A549 (cell line): Measurements from ENCODE around the gene SEMA5B. TPM values are rescaled to one million over a fixed set of nuclear protein-coding genes. Genes with fewer than 3 reads are reported as not detected.

ENCODE experiments used
- ATAC-seq, 2 experiments: fragments of 200-7000 bp in 1 of 2; fragments of >200 bp in 1 of 2; cut with Nextera tagmentation in 1 of 2; cut with Tn5 transposase in 1 of 2; 3 replicates each; pipeline versions ENCODE4 v1.8.0 to v1.9.1; 2018 to 2020; ENCODE audit warnings: mild to moderate bottlenecking in 1 of 2, moderate library complexity in 1 of 2
- CTCF ChIA-PET: fragments of 300-600 bp; sonication (Branson Sonifier 250); formaldehyde crosslinking; extraction: SDS; loops from one replicate; lab custom pipeline; 2021; ENCODE audit warnings: antibody characterized with exemption, inconsistent platforms; lab: Yijun Ruan, JAX
- POLR2A ChIA-PET: fragments of 350-600 bp; formaldehyde crosslinking; extraction: SDS; loops from one replicate; lab custom pipeline; 2021; ENCODE audit warnings: antibody characterized with exemption, inconsistent platforms; lab: Yijun Ruan, JAX
- DNase-seq, 2 experiments: peaks; one replicate each; pipeline versions ENCODE4 v3.0.0 to v3.0.0-alpha.2; 2011 to 2016; ENCODE audit warnings: low read depth in 1 of 2, low spot score in 1 of 2
- FAIRE-seq: peaks from 2 replicates; lab custom pipeline; 2011; peaks lifted over from hg19 to GRCh38; lab: Jason Lieb, UNC
- H3K27ac ChIP-seq, 2 experiments: fragments of >200 bp; sonication (Bioruptor Twin); formaldehyde crosslinking; 3 replicates each; pipeline ENCODE4 v1.5.1; 2016 to 2017
- H3K4me1 ChIP-seq: fragments of >200 bp; sonication (Bioruptor Twin); formaldehyde crosslinking; 3 replicates; pipeline ENCODE4 v1.6.1; 2016
- H3K4me2 ChIP-seq: fragments of >200 bp; sonication (Bioruptor Twin); formaldehyde crosslinking; 3 replicates; pipeline ENCODE4 v1.6.1; 2016
- H3K4me3 ChIP-seq: fragments of >200 bp; sonication (Bioruptor Twin); formaldehyde crosslinking; 3 replicates; pipeline ENCODE4 v1.5.1; 2016
- H3K9me3 ChIP-seq: fragments of >200 bp; sonication (Bioruptor Twin); formaldehyde crosslinking; 3 replicates; pipeline ENCODE4 v1.6.1; 2016
- BHLHE40 ChIP-seq: IDR thresholded peaks from 2 replicates; pipeline ENCODE4 v1.6.1; 2012; ENCODE audit warnings: low read depth, low read length, inconsistent platforms
- CBX8 ChIP-seq: fragments of 200-600 bp; sonication (generic); IDR thresholded peaks from 2 replicates; pipeline ENCODE4 v1.6.1; 2016
- CHD4 ChIP-seq: fragments of 200-600 bp; sonication (generic); IDR thresholded peaks from 2 replicates; pipeline ENCODE4 v1.6.1; 2016; ENCODE audit warnings: antibody characterized with exemption, mild to moderate bottlenecking, borderline replicate concordance
- EHMT2 ChIP-seq: fragments of 200-600 bp; sonication (generic); IDR thresholded peaks from 2 replicates; pipeline ENCODE4 v1.6.1; 2016; ENCODE audit warnings: antibody characterized with exemption, low read depth, mild to moderate bottlenecking, moderate library complexity
- EP300 ChIP-seq, 2 experiments: fragments of >200 bp; sonication (Bioruptor Twin); formaldehyde crosslinking; IDR thresholded peaks; 2 replicates in 1 of 2; 3 replicates in 1 of 2; pipeline ENCODE4 v1.6.1; 2016 to 2017
- FOSL2 ChIP-seq, 2 experiments: fragments of 450-650 bp in 1 of 2; fragments of >200 bp in 1 of 2; sonication (Bioruptor Twin) in 1 of 2; formaldehyde crosslinking; IDR thresholded peaks; 2 replicates each; pipeline versions ENCODE4 v1.5.0 to v1.6.1; 2016 to 2020; ENCODE audit warnings: mild to moderate bottlenecking in 1 of 2, moderate library complexity in 1 of 2
- HDAC2 ChIP-seq: fragments of 200-600 bp; sonication (generic); IDR thresholded peaks from 2 replicates; pipeline ENCODE4 v1.6.1; 2016
- HOXB13 ChIP-seq: fragments of 250-450 bp; sonication (Bioruptor Pico); IDR thresholded peaks from 2 replicates; pipeline ENCODE4 v1.5.0; 2020; ENCODE audit warnings: low read depth, mild to moderate bottlenecking, moderate library complexity
- JUNB ChIP-seq: fragments of >200 bp; sonication (Bioruptor Twin); formaldehyde crosslinking; IDR thresholded peaks from 2 replicates; pipeline ENCODE4 v1.6.1; 2016
- MYC ChIP-seq: IDR thresholded peaks from 2 replicates; pipeline ENCODE4 v1.6.1; 2012; ENCODE audit warnings: mild to moderate bottlenecking, inconsistent platforms, low read length, improper control_type of control experiment, borderline replicate concordance
- NPAS2 ChIP-seq: fragments of 250-450 bp; sonication (Bioruptor Pico); IDR thresholded peaks from 2 replicates; pipeline ENCODE4 v1.8.0; 2022; ENCODE audit warnings: mild to moderate bottlenecking, moderate library complexity, borderline replicate concordance
- PHF8 ChIP-seq: fragments of 200-600 bp; sonication (generic); IDR thresholded peaks from 2 replicates; pipeline ENCODE4 v1.6.1; 2016; ENCODE audit warnings: low read depth, mild to moderate bottlenecking, antibody characterized with exemption, moderate library complexity, borderline replicate concordance
- POLR2A ChIP-seq: IDR thresholded peaks from 2 replicates; pipeline ENCODE4 v1.6.1; 2012; ENCODE audit warnings: mild to moderate bottlenecking, low read length
- POLR2AphosphoS2 ChIP-seq: conservative IDR thresholded peaks from 2 replicates; pipeline ENCODE4 v1.6.1; 2012; ENCODE audit warnings: low read length, improper control_type of control experiment, inconsistent platforms
- RAD21 ChIP-seq, 2 experiments: fragments of >200 bp in 1 of 2; sonication (Bioruptor Twin) in 1 of 2; formaldehyde crosslinking in 1 of 2; IDR thresholded peaks in 1 of 2; conservative IDR thresholded peaks in 1 of 2; 2 replicates in 1 of 2; 3 replicates in 1 of 2; pipeline ENCODE4 v1.6.1; 2012 to 2018; ENCODE audit warnings: inconsistent platforms in 1 of 2
- RCOR1 ChIP-seq: fragments of 150-350 bp; IDR thresholded peaks from 2 replicates; pipeline ENCODE4 v1.6.1; 2014; ENCODE audit warnings: antibody characterized with exemption, low read length, low read depth
- TFCP2L1 ChIP-seq: fragments of 250-450 bp; sonication (Bioruptor Pico); IDR thresholded peaks from 2 replicates; pipeline ENCODE4 v1.5.0; 2021; ENCODE audit warnings: mild to moderate bottlenecking
- TP53 ChIP-seq: fragments of 250-450 bp; sonication (Bioruptor Pico); IDR thresholded peaks from 2 replicates; pipeline ENCODE4 v1.5.0; 2021; ENCODE audit warnings: mild to moderate bottlenecking, moderate library complexity
- ZC3H11A ChIP-seq: fragments of 450-650 bp; IDR thresholded peaks from 2 replicates; pipeline ENCODE4 v1.6.1; 2014; ENCODE audit warnings: antibody characterized with exemption, mild to moderate bottlenecking
- ZFP36 ChIP-seq: fragments of 450-650 bp; IDR thresholded peaks from 2 replicates; pipeline ENCODE4 v1.6.1; 2014; ENCODE audit warnings: borderline replicate concordance; ENCODE audit not compliant: partially characterized antibody
- ZSCAN20 ChIP-seq: fragments of 250-450 bp; sonication (Bioruptor Pico); IDR thresholded peaks from 2 replicates; pipeline ENCODE4 v1.8.0; 2022; ENCODE audit warnings: mild to moderate bottlenecking, moderate library complexity
- WGBS: methylation state at CpG from one replicate; pipeline ENCODE4 v1.1.6; 2017; ENCODE audit errors: missing lambda C conversion rate; 5-methylcytosine and 5-hydroxymethylcytosine counted together
- polyA plus RNA-seq, 4 experiments: library from polyadenylated mRNA; depleted of rRNA in 3 of 4; stranded (reverse); fragments of >200 nt; fragmentation: RNase III in 1 of 4; extraction: RNeasy Plus Mini Kit Qiagen cat#74134 plus additional on column Dnase treatment in 1 of 4; gene quantifications; 2 replicates in 3 of 4; 3 replicates in 1 of 4; pipeline ENCODE4 v1.2.3, GENCODE V29; 2011 to 2017
- TF ChIP-seq, protein P1 (sequence below): fragments of 250-450 bp; sonication (Bioruptor Pico); IDR thresholded peaks from 2 replicates; pipeline ENCODE4 v1.5.0; 2021; ENCODE audit warnings: mild to moderate bottlenecking, moderate library complexity, borderline replicate concordance
- TF ChIP-seq, protein P2 (sequence below): IDR thresholded peaks from 2 replicates; pipeline ENCODE4 v1.6.1; 2012; ENCODE audit warnings: low read depth, borderline replicate concordance

Gene SEMA5B
- polyA plus RNA-seq, 2 of the 4 experiments (the other 2 are of a cell fraction): 0.03 TPM; not detected in 1

DNA sequence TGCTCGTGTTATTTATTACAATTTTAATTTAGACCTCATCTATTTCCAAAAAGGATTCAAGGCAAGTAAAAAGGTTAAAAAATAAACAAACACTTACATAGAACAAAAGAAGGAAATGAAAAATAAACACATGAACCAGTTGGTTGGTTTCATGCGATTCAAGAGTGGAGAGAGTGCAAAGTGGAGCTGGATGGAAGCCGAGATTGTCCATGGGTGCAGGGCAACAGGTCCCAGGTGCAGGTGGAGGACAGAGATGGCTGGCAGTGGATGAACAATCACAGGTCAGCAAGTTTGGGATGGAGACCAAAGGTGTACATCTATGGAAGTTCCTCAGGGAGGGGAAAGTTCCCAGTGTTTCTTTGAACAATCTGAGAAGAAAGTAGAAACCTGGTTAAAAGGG, 11.6 kb upstream of the SEMA5B start:
- POLR2A ChIA-PET: no interaction called here
- no peak for DNase-seq
- H3K9me3 ChIP-seq: no peaks in the 10 kb centered on the region
- TF ChIP-seq ZSCAN20 (no peak), JUNB (no peak), MYC (no peak), HOXB13 (CRISPR knock-in tag) (no peak), HDAC2 (no peak), FOSL2 (IDR thresholded peaks at IDR 0.05) (no peak), FOSL2 (CRISPR knock-in tag; IDR thresholded peaks at IDR 0.05) (no peak), PHF8 (no peak), TFCP2L1 (CRISPR knock-in tag) (no peak), CHD4 (no peak), NPAS2 (CRISPR knock-in tag) (no peak), TP53 (CRISPR knock-in tag) (no peak)
- TF ChIP-seq, protein P1, sequence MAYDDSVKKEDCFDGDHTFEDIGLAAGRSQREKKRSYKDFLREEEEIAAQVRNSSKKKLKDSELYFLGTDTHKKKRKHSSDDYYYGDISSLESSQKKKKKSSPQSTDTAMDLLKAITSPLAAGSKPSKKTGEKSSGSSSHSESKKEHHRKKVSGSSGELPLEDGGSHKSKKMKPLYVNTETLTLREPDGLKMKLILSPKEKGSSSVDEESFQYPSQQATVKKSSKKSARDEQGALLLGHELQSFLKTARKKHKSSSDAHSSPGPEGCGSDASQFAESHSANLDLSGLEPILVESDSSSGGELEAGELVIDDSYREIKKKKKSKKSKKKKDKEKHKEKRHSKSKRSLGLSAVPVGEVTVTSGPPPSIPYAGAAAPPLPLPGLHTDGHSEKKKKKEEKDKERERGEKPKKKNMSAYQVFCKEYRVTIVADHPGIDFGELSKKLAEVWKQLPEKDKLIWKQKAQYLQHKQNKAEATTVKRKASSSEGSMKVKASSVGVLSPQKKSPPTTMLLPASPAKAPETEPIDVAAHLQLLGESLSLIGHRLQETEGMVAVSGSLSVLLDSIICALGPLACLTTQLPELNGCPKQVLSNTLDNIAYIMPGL (CRISPR knock-in tag): no peak
- H3K4me2 ChIP-seq: no peak overlapping the region
- WGBS: 26% methylated on average over 3 of the region's 3 CpGs
- no peak for FAIRE-seq
- H3K27ac ChIP-seq: no peak overlapping the region
- no peaks in the 10 kb centered on the region for H3K4me1 ChIP-seq
- CTCF ChIA-PET: interaction anchor here (3.8 kb wide), 1 partner anchor 11 kb away, joined by 21 read pairs; the partner anchor contains the start of gene SEMA5B
- H3K4me3 ChIP-seq: no peak overlapping the region
- no peak for ATAC-seq

DNA sequence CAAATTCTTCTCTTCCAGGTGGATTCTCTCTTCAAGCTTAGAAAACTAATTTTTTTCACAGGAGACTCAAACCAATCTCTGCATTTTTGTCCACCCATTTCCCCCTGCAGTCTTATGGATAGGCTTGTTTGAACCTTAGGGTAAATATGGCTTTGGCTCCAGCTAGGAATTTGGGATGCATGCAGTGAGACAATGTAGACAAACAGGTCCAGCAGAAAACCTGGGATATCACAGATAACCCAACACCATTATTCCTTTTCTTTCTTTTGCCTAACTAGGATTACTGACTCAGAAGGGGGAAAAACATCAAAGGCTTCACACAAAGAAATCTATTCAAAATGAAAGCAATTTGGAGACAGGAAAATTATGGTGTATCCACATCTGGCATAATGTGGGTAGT, 11.2 kb upstream of the SEMA5B start:
- POLR2A ChIA-PET: no interaction called here
- ATAC-seq (no peak), FAIRE-seq (no peak), DNase-seq (no peak)
- H3K4me1 ChIP-seq: no peaks in the 10 kb centered on the region
- CTCF ChIA-PET: interaction anchor here (3.8 kb wide), 1 partner anchor 10 kb away, joined by 21 read pairs; the partner anchor contains the start of gene SEMA5B
- no peak overlapping the region for H3K4me3 ChIP-seq
- no peak overlapping the region for H3K27ac ChIP-seq
- TF ChIP-seq NPAS2 (CRISPR knock-in tag) (no peak), EHMT2 (no peak), MYC (no peak), ZFP36 (no peak), POLR2AphosphoS2 (no peak), TFCP2L1 (CRISPR knock-in tag) (no peak), CBX8 (no peak), BHLHE40 (no peak), RAD21 (conservative IDR thresholded peaks at IDR 0.05 in 1 of 2, IDR thresholded peaks at IDR 0.05 in 1 of 2) (no peak), FOSL2 (IDR thresholded peaks at IDR 0.05) (no peak), FOSL2 (CRISPR knock-in tag; IDR thresholded peaks at IDR 0.05) (no peak), RCOR1 (no peak), JUNB (no peak), EP300 (IDR thresholded peaks at IDR 0.05) (no peak), HOXB13 (CRISPR knock-in tag) (no peak), POLR2A (no peak), ZC3H11A (no peak)
- TF ChIP-seq, protein P2, sequence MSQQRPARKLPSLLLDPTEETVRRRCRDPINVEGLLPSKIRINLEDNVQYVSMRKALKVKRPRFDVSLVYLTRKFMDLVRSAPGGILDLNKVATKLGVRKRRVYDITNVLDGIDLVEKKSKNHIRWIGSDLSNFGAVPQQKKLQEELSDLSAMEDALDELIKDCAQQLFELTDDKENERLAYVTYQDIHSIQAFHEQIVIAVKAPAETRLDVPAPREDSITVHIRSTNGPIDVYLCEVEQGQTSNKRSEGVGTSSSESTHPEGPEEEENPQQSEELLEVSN: no peak
- TF ChIP-seq, protein P1 (CRISPR knock-in tag): no peak
- no peaks in the 10 kb centered on the region for H3K9me3 ChIP-seq
- H3K4me2 ChIP-seq: no peak overlapping the region
